ENCODE measurements around the gene ENG. TPM values are rescaled to one million over a fixed set of nuclear protein-coding genes. Genes with fewer than 3 reads are reported as not detected.
"Not testable (repeated sequence)": the region's sequence is repeated elsewhere in the genome, so short reads cannot be mapped to it uniquely, and the experiment has no call there.

Gene ENG
- total RNA-seq, 1 donor from 2014 or later, result 9.4 TPM

DNA sequence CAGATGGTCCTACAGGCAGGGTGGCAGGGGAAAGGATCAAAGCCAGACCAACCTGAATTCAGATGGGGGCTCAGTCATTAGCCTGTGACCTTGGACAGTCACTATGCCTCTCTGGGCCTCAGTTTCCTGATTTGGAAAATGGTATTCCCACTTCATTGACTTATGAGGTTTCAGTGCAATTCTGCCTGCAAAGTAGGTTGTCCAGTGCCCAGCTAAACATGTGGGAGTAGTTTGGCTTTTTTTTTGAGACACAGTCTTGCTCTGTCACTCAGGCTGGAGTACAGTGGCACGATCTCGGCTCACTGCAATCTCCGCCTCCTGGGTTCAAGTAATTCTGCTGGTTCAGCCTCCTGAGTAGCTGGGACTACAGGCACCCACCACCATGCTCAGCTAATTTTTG, 17.9 kb downstream of the ENG start:
- H3K27me3 ChIP-seq (ENCODE audit: control insufficient read depth in 3 of 3, insufficient read depth in 3 of 3, low read length in 3 of 3); H3K36me3 ChIP-seq (ENCODE audit: control insufficient read depth in 3 of 3, insufficient read depth in 3 of 3, low read length in 3 of 3); H3K9me3 ChIP-seq (ENCODE audit: control insufficient read depth in 3 of 3, low read length in 3 of 3): not testable (repeated sequence)
- H3K4me3 ChIP-seq (ENCODE audit: low read length in 3 of 3), result peak overlapping the region in 2 of 3 donors; percentile 9 to 22
- H3K4me1 ChIP-seq (ENCODE audit: control insufficient read depth in 3 of 3, insufficient read depth in 3 of 3, low read length in 3 of 3), result peaks cover 53 to 65% (median 62%) of the 10 kb centered on the region in 3 donors
- H3K9ac ChIP-seq (ENCODE audit: low read depth in 1 of 3, low read length in 3 of 3), result peak overlapping the region in 1 of 3 donors; percentile 50
- peak overlapping the region; percentile 89 for H3K27ac ChIP-seq (ENCODE audit: low read depth, low read length)

DNA sequence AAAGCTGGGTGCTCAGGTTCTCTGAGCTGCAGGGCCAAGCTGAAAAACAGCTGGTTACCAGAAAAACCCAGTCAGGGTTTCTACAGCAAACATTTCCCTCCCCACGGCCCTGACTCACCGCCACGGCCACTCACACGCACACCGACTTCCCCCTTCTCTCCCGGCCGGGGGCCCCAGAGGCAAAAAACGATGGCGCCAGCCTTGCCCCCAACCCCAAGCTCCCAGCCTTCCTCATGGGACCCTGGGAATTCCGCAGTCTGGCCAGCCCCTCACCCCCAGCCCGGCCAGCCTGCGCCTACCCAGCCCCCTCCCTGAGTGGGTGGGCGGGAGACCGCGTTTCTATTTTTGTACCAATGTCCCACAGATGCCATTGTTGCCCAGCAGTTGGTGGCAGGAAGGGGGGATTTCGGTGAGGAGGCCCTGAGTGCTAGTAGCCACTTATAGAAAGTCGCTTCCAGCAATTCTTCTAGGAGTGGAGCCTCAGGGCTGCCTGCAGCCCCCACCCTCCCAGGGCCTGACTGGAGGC, 18.4 kb downstream of the ENG start:
- Histone ChIP-seq H3K9ac (ENCODE audit: low read depth in 1 of 3, low read length in 3 of 3) (peak overlapping the region in 1 of 3 donors; percentile 62), H3K27me3 (ENCODE audit: control insufficient read depth in 3 of 3, insufficient read depth in 3 of 3, low read length in 3 of 3) (no peaks in the 10 kb centered on the region), H3K36me3 (ENCODE audit: control insufficient read depth in 3 of 3, insufficient read depth in 3 of 3, low read length in 3 of 3) (peaks cover 0 to 7% (median 7%) of the 10 kb centered on the region in 3 donors), H3K4me1 (ENCODE audit: control insufficient read depth in 3 of 3, insufficient read depth in 3 of 3, low read length in 3 of 3) (peaks cover 50 to 61% (median 59%) of the 10 kb centered on the region in 3 donors), H3K9me3 (ENCODE audit: control insufficient read depth in 3 of 3, low read length in 3 of 3) (no peaks in the 10 kb centered on the region), H3K4me3 (ENCODE audit: low read length in 3 of 3) (peak overlapping the region in 2 of 3 donors; percentile 22 to 24), H3K27ac (ENCODE audit: low read depth, low read length) (peak overlapping the region; percentile 89)

DNA sequence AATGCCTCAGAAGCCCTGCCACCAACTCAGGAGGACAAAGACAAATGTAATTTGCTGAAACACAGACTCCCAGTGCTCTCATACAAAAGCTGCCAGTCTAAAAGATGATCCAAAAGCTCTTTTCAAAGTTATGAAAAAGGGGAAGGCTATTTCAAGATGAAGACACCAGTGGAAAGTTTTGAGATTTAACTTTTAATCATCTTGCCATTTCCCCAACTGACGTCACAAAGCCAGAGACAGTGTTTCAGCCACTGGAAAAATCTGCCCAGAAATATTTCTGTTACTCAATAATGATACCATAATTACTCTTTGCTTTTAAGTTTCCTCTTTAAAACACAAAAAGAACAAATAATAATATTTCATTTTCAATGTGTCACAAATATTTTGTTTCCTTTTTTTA, 20.9 kb downstream of the ENG start:
- peaks cover 3 to 6% (median 3%) of the 10 kb centered on the region in 3 donors for H3K36me3 ChIP-seq (ENCODE audit: control insufficient read depth in 3 of 3, insufficient read depth in 3 of 3, low read length in 3 of 3)
- H3K9ac ChIP-seq (ENCODE audit: low read depth in 1 of 3, low read length in 3 of 3), result no peak overlapping the region
- no peak overlapping the region for H3K4me3 ChIP-seq (ENCODE audit: low read length in 3 of 3)
- H3K4me1 ChIP-seq (ENCODE audit: control insufficient read depth in 3 of 3, insufficient read depth in 3 of 3, low read length in 3 of 3), result peaks cover 45 to 55% (median 49%) of the 10 kb centered on the region in 3 donors
- H3K27ac ChIP-seq (ENCODE audit: low read depth, low read length), result peak overlapping the region; percentile 72
- H3K27me3 ChIP-seq (ENCODE audit: control insufficient read depth in 3 of 3, insufficient read depth in 3 of 3, low read length in 3 of 3), result no peaks in the 10 kb centered on the region
- no peaks in the 10 kb centered on the region for H3K9me3 ChIP-seq (ENCODE audit: control insufficient read depth in 3 of 3, low read length in 3 of 3)

DNA sequence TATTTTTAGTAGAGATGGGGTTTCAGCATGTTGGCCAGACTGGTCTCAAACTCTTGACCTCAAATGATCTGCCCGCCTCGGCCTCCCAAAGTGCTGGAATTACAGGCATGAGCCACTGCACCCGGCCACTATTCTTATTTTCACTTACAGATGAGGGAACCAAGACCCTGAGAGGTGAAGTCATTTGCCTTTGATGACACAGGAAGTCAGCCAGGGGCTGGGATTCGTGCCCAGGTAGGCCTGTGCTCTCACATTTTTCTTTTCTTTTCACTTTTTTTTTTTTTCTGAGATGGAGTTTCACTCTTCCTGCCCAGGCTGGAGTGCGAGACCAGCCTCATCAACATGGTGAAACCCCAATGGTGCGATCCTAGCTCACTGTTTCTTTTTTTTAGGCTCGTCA, 22.2 kb downstream of the ENG start:
- no peak overlapping the region for H3K27ac ChIP-seq (ENCODE audit: low read depth, low read length)
- H3K36me3 ChIP-seq (ENCODE audit: control insufficient read depth in 3 of 3, insufficient read depth in 3 of 3, low read length in 3 of 3), result peaks cover 3 to 6% (median 3%) of the 10 kb centered on the region in 3 donors
- H3K4me1 ChIP-seq (ENCODE audit: control insufficient read depth in 3 of 3, insufficient read depth in 3 of 3, low read length in 3 of 3), result peaks cover 42 to 51% (median 43%) of the 10 kb centered on the region in 3 donors
- no peaks in the 10 kb centered on the region for H3K27me3 ChIP-seq (ENCODE audit: control insufficient read depth in 3 of 3, insufficient read depth in 3 of 3, low read length in 3 of 3)
- no peaks in the 10 kb centered on the region for H3K9me3 ChIP-seq (ENCODE audit: control insufficient read depth in 3 of 3, low read length in 3 of 3)
- H3K9ac ChIP-seq (ENCODE audit: low read depth in 1 of 3, low read length in 3 of 3), result no peak overlapping the region
- H3K4me3 ChIP-seq (ENCODE audit: low read length in 3 of 3), result no peak overlapping the region

DNA sequence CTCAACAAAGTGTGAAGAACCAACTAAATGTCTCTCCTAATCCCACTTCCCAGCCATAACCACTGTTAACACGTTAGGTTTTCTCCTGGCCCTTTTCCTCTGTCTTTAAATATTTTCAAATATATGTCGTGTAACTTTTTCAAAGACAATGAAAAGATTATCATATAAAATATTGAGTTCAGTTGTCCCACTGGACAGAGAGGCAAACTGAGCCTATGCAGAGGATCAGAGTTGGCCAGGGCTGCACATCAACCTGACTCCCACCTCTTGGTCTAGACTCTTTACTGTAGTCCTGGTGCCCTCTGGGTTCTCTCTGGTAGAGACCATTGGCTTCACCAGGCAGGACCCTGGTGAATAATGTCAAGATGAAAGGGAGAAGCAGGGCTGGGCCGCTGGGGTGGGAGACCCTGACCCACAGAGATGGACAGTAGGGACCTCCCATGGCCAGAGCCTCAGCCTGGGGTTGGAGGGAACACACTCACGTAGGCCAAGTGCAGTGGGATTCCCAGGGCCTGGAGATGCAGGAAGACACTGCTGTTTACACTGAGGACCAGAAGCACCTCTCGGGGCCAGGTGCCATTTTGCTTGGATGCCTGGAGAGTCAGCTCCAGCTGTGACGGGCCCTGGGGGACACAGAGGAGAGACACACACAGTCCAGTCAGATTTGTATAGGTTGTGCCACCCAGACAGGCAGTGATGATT, 25.1 kb downstream of the ENG start:
- Histone ChIP-seq H3K9ac (ENCODE audit: low read depth in 1 of 3, low read length in 3 of 3) (peak overlapping the region in 1 of 3 donors; percentile 79), H3K4me1 (ENCODE audit: control insufficient read depth in 3 of 3, insufficient read depth in 3 of 3, low read length in 3 of 3) (peaks cover 27 to 46% (median 38%) of the 10 kb centered on the region in 3 donors), H3K4me3 (ENCODE audit: low read length in 3 of 3) (peak overlapping the region in 1 of 3 donors; percentile 61), H3K27me3 (ENCODE audit: control insufficient read depth in 3 of 3, insufficient read depth in 3 of 3, low read length in 3 of 3) (no peaks in the 10 kb centered on the region), H3K27ac (ENCODE audit: low read depth, low read length) (peak overlapping the region; percentile 80), H3K9me3 (ENCODE audit: control insufficient read depth in 3 of 3, low read length in 3 of 3) (no peaks in the 10 kb centered on the region), H3K36me3 (ENCODE audit: control insufficient read depth in 3 of 3, insufficient read depth in 3 of 3, low read length in 3 of 3) (peaks cover 9 to 12% (median 10%) of the 10 kb centered on the region in 3 donors)

DNA sequence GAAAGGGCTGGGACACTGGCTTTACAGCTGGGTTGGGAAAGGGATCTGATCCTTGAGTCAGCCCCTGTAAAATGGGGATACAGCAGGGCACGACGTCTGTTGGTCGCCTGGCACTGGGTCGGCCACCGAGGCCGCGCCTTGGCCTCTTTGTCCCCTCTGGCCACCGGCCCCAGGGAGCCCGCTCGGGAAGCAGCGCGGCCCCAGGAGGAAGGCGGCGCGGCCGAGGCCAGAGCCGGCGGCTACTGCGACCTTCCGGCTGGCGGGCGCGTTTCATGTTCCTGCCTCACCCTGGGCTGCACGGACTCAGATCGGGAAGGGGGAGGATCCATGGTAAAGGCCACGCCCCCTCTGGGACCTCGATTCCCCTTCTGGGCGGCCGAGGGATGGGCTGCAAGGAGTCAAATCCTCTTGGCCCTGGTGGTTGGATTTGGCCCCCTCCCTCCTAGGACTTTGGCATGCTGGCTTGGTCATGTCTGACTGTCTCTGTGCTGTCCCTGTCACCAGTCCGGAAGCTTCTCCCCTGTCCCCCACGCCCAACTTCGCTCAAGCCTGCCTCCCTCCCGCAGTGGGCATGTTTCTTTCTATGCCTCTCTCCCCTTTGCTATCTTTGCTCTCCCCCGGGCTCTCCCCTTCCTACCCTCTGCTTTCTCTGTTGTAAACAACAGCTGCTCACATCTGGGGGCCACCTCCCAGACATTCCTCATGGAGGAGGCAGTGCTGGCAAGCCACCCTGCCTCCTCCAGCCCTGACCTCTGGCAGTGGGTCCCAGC, 26.0 kb downstream of the ENG start:
- Histone ChIP-seq H3K4me1 (ENCODE audit: control insufficient read depth in 3 of 3, insufficient read depth in 3 of 3, low read length in 3 of 3) (peaks cover 27 to 46% (median 38%) of the 10 kb centered on the region in 3 donors), H3K27me3 (ENCODE audit: control insufficient read depth in 3 of 3, insufficient read depth in 3 of 3, low read length in 3 of 3) (no peaks in the 10 kb centered on the region), H3K9me3 (ENCODE audit: control insufficient read depth in 3 of 3, low read length in 3 of 3) (no peaks in the 10 kb centered on the region), H3K27ac (ENCODE audit: low read depth, low read length) (peak overlapping the region; percentile 80), H3K9ac (ENCODE audit: low read depth in 1 of 3, low read length in 3 of 3) (peak overlapping the region; percentile 51 to 79 (median 63)), H3K4me3 (ENCODE audit: low read length in 3 of 3) (peak overlapping the region; percentile 61 to 69 (median 66)), H3K36me3 (ENCODE audit: control insufficient read depth in 3 of 3, insufficient read depth in 3 of 3, low read length in 3 of 3) (peaks cover 12 to 17% (median 12%) of the 10 kb centered on the region in 3 donors)

DNA sequence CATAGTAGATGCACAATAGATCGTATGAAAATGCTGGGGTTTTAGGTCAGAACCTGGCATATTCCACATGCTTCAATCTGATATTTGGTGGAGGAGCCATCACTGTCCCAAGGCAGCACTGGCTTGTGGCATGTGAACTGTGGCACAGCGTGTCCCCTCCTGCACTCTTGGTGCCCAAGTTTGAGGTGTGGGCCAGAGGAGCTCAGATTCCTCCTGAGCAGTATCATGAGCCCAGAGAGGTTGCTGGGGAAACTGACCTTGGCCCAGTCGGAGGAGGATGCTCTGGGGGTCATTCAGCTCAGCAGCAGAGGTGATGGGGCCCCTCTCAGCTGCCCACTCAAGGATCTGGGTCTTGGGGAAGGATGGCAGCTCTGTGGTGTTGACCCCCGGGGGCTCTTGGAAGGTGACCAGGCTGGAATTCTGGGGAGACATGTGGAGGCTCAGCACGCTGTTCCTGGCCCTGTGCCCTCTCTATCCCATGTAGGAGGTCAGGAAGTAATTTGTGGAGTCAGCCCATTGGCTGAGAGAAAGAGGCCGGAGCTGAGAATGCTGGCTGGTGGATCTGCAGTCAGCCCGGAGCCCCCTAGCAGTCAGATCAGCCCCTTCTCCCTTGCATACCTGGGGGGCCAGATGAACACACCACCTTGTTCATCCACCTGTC, 28.1 kb downstream of the ENG start:
- H3K4me3 ChIP-seq (ENCODE audit: low read length in 3 of 3), result no peak overlapping the region
- H3K4me1 ChIP-seq (ENCODE audit: control insufficient read depth in 3 of 3, insufficient read depth in 3 of 3, low read length in 3 of 3), result peaks cover 22 to 42% (median 34%) of the 10 kb centered on the region in 3 donors
- no peaks in the 10 kb centered on the region for H3K27me3 ChIP-seq (ENCODE audit: control insufficient read depth in 3 of 3, insufficient read depth in 3 of 3, low read length in 3 of 3)
- peaks cover 12 to 17% (median 12%) of the 10 kb centered on the region in 3 donors for H3K36me3 ChIP-seq (ENCODE audit: control insufficient read depth in 3 of 3, insufficient read depth in 3 of 3, low read length in 3 of 3)
- H3K9ac ChIP-seq (ENCODE audit: low read depth in 1 of 3, low read length in 3 of 3), result no peak overlapping the region
- no peak overlapping the region for H3K27ac ChIP-seq (ENCODE audit: low read depth, low read length)
- no peaks in the 10 kb centered on the region for H3K9me3 ChIP-seq (ENCODE audit: control insufficient read depth in 3 of 3, low read length in 3 of 3)

DNA sequence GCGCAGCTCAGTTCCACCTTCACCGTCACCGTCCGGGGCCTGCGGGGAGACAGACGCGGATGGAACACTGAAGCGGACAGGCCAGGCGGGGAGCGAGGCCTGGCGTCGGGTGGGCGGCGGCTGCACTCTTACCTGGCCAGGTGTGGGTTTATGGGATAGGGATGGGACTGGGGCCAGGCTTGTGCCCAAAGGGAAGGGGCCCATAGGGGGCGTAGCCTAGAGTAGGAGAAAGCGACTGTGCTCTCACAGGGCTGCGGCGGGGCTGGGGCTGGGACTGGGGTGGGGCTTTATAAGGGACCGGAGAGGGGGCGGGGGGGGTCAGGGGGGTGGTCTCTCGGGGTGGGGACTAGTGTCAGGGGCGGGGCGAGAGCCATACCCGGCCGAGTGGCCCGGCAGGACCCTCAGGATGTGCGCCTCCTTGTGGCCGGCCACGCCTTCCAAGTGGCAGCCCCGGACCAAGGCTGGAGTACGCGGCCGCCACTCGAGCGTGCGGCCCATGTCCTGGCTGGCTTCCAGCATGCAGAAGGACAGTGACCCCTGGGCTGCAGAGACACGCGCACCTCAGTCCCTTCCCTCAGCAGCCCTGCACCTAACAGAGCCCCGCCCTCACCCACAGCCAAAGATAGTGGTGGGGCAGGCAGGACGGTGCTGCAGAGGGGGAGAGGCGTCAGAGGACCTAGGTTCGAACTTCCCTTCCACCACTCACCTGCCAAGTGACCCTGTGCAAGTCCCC, 29.0 kb downstream of the ENG start:
- H3K4me3 ChIP-seq (ENCODE audit: low read length in 3 of 3), result peak overlapping the region in 1 of 3 donors; percentile 6
- H3K36me3 ChIP-seq (ENCODE audit: control insufficient read depth in 3 of 3, insufficient read depth in 3 of 3, low read length in 3 of 3), result peaks cover 12 to 17% (median 14%) of the 10 kb centered on the region in 3 donors
- H3K9ac ChIP-seq (ENCODE audit: low read depth in 1 of 3, low read length in 3 of 3), result no peak overlapping the region
- H3K4me1 ChIP-seq (ENCODE audit: control insufficient read depth in 3 of 3, insufficient read depth in 3 of 3, low read length in 3 of 3), result peaks cover 22 to 40% (median 34%) of the 10 kb centered on the region in 3 donors
- no peak overlapping the region for H3K27ac ChIP-seq (ENCODE audit: low read depth, low read length)
- H3K9me3 ChIP-seq (ENCODE audit: control insufficient read depth in 3 of 3, low read length in 3 of 3), result no peaks in the 10 kb centered on the region
- H3K27me3 ChIP-seq (ENCODE audit: control insufficient read depth in 3 of 3, insufficient read depth in 3 of 3, low read length in 3 of 3), result no peaks in the 10 kb centered on the region

DNA sequence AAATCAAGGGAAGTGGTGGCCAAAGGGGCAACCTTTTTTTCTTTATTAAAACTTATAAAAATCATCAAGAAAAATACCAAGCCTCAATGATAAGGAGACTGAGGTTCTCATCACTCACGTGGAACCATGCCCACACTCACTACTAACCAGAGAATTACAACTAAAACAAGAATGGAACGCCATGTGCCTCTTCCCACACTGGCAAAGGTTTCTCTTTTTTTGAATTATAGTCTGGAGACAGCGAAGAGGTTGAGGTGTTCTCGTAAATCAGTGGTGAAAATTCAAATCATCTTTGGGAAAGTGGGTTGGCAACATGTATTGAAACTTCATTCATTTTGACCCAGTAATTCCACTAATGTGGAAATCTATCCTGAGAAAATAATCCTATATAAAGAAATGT, 32.4 kb downstream of the ENG start:
- H3K36me3 ChIP-seq (ENCODE audit: control insufficient read depth in 3 of 3, insufficient read depth in 3 of 3, low read length in 3 of 3), result peaks cover 22 to 37% (median 32%) of the 10 kb centered on the region in 3 donors
- H3K9me3 ChIP-seq (ENCODE audit: control insufficient read depth in 3 of 3, low read length in 3 of 3), result no peaks in the 10 kb centered on the region
- H3K4me1 ChIP-seq (ENCODE audit: control insufficient read depth in 3 of 3, insufficient read depth in 3 of 3, low read length in 3 of 3), result peaks cover 10 to 32% (median 31%) of the 10 kb centered on the region in 3 donors
- H3K9ac ChIP-seq (ENCODE audit: low read depth in 1 of 3, low read length in 3 of 3), result no peak overlapping the region
- no peak overlapping the region for H3K4me3 ChIP-seq (ENCODE audit: low read length in 3 of 3)
- H3K27me3 ChIP-seq (ENCODE audit: control insufficient read depth in 3 of 3, insufficient read depth in 3 of 3, low read length in 3 of 3), result no peaks in the 10 kb centered on the region
- H3K27ac ChIP-seq (ENCODE audit: low read depth, low read length), result no peak overlapping the region

All from skeletal muscle tissue (tissue), 4 donors.